Loucy (cell line): ENCODE data around the gene NAGLU.

Experiments
- H2AFZ ChIP-seq: fragments of 200-600 bp; sonication (generic); 2 replicates; pipeline ENCODE4 v1.6.0; 2016; ENCODE audit warnings: antibody characterized with exemption, mild to moderate bottlenecking, low read length, moderate library complexity
- H3F3A ChIP-seq: fragments of 200-600 bp; 2 replicates; pipeline ENCODE4 v1.6.0; 2016; ENCODE audit warnings: antibody characterized with exemption, low read depth, mild to moderate bottlenecking
- H3K27me3 ChIP-seq: fragments of 200-600 bp; sonication (generic); 2 replicates; pipeline ENCODE4 v1.6.1; 2014; ENCODE audit warnings: low read length, mild to moderate bottlenecking; ENCODE audit not compliant: insufficient read depth, poor library complexity, severe bottlenecking
- H3K36me3 ChIP-seq: fragments of 200-600 bp; sonication (generic); 2 replicates; pipeline ENCODE4 v1.6.1; 2016; ENCODE audit warnings: low read length; ENCODE audit not compliant: insufficient read depth
- H3K4me1 ChIP-seq: fragments of 200-600 bp; sonication (generic); 2 replicates; pipeline ENCODE4 v1.5.1; 2014; ENCODE audit warnings: low read length, mild to moderate bottlenecking; ENCODE audit not compliant: insufficient read depth, poor library complexity, severe bottlenecking
- H3K4me2 ChIP-seq: fragments of 200-600 bp; sonication (generic); 2 replicates; pipeline ENCODE4 v1.6.0; 2014; ENCODE audit warnings: antibody characterized with exemption, low read length, low read depth, mild to moderate bottlenecking; ENCODE audit not compliant: poor library complexity, severe bottlenecking
- H3K4me3 ChIP-seq: fragments of 200-600 bp; sonication (generic); 2 replicates; pipeline ENCODE4 v1.5.1; 2014; ENCODE audit warnings: low read length, mild to moderate bottlenecking, mixed read lengths; ENCODE audit not compliant: poor library complexity, severe bottlenecking
- H3K79me2 ChIP-seq: fragments of 200-600 bp; sonication (generic); 2 replicates; pipeline ENCODE4 v1.6.1; 2014; ENCODE audit warnings: low read length; ENCODE audit not compliant: insufficient read depth
- H3K9ac ChIP-seq: fragments of 200-600 bp; sonication (generic); 2 replicates; pipeline ENCODE4 v1.6.0; 2014; ENCODE audit warnings: mild to moderate bottlenecking, low read depth, low read length, moderate library complexity; ENCODE audit not compliant: poor library complexity, severe bottlenecking
- H3K9me2 ChIP-seq: fragments of 200-600 bp; sonication (generic); replicated peaks from 2 replicates; pipeline ENCODE4 v1.6.1; 2016; ENCODE audit warnings: low read depth, low read length, mixed read lengths
- H3K9me3 ChIP-seq: fragments of 200-600 bp; sonication (generic); 2 replicates; pipeline ENCODE4 v1.6.1; 2014; ENCODE audit warnings: mild to moderate bottlenecking, antibody characterized with exemption, low read length, low read depth; ENCODE audit not compliant: insufficient read depth
- H4K20me1 ChIP-seq: fragments of 200-600 bp; sonication (generic); 2 replicates; pipeline ENCODE4 v1.6.0; 2014; ENCODE audit warnings: antibody characterized with exemption, low read length, mild to moderate bottlenecking; ENCODE audit not compliant: insufficient read depth, poor library complexity, severe bottlenecking
- EZH2phosphoT487 ChIP-seq: fragments of 200-600 bp; IDR thresholded peaks from 2 replicates; pipeline ENCODE4 v1.6.1; 2018; ENCODE audit warnings: antibody characterized with exemption, mild to moderate bottlenecking, moderate library complexity, borderline replicate concordance
- TF ChIP-seq, protein P1 (sequence below): fragments of 200-600 bp; sonication (generic); conservative IDR thresholded peaks from 2 replicates; pipeline ENCODE4 v1.5.1; 2014; ENCODE audit warnings: mild to moderate bottlenecking, antibody characterized with exemption, low read length

NAGLU gene

DNA sequence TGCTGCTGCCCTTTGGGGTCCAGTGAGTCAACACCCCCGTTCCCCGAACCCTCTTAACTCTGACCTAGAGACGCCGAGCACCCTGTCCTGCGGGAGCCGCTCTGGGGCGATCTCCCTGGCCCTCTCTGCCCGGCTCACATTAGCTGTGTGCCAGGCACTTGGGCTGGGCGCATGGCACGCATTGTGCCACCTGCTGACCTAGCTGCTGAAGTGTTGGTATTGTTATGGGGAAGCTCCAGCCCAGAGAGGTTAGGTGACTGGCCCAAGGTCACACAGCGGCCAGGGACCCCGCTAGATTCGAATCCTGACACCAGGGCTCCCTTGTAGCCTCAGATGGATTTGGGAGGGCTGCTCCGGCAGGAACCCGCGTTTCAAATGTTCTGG lies 17.8 kb downstream of the NAGLU start:
- H3K9ac ChIP-seq, result peak overlapping the region; percentile 88
- peaks cover 29% of the 10 kb centered on the region for H3K79me2 ChIP-seq
- no peaks in the 10 kb centered on the region for H3K9me3 ChIP-seq
- H3K9me2 ChIP-seq, result no peaks in the 10 kb centered on the region
- H3K4me1 ChIP-seq, result peaks cover 11% of the 10 kb centered on the region
- H3K36me3 ChIP-seq, result no peaks in the 10 kb centered on the region
- TF ChIP-seq, protein P1, sequence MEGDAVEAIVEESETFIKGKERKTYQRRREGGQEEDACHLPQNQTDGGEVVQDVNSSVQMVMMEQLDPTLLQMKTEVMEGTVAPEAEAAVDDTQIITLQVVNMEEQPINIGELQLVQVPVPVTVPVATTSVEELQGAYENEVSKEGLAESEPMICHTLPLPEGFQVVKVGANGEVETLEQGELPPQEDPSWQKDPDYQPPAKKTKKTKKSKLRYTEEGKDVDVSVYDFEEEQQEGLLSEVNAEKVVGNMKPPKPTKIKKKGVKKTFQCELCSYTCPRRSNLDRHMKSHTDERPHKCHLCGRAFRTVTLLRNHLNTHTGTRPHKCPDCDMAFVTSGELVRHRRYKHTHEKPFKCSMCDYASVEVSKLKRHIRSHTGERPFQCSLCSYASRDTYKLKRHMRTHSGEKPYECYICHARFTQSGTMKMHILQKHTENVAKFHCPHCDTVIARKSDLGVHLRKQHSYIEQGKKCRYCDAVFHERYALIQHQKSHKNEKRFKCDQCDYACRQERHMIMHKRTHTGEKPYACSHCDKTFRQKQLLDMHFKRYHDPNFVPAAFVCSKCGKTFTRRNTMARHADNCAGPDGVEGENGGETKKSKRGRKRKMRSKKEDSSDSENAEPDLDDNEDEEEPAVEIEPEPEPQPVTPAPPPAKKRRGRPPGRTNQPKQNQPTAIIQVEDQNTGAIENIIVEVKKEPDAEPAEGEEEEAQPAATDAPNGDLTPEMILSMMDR, result no peak; the same call in 1 of the 2 replicates
- no peak for TF ChIP-seq EZH2phosphoT487
- H3K4me3 ChIP-seq, result peak overlapping the region; percentile 98
- peaks cover 11% of the 10 kb centered on the region for H4K20me1 ChIP-seq
- H3K27me3 ChIP-seq, result no peaks in the 10 kb centered on the region
- H3K4me2 ChIP-seq, result peak overlapping the region; percentile 87
- no peaks in the 10 kb centered on the region for H3F3A ChIP-seq
- H2AFZ ChIP-seq, result peak overlapping the region; percentile 59; the same call in 1 of the 2 replicates

DNA sequence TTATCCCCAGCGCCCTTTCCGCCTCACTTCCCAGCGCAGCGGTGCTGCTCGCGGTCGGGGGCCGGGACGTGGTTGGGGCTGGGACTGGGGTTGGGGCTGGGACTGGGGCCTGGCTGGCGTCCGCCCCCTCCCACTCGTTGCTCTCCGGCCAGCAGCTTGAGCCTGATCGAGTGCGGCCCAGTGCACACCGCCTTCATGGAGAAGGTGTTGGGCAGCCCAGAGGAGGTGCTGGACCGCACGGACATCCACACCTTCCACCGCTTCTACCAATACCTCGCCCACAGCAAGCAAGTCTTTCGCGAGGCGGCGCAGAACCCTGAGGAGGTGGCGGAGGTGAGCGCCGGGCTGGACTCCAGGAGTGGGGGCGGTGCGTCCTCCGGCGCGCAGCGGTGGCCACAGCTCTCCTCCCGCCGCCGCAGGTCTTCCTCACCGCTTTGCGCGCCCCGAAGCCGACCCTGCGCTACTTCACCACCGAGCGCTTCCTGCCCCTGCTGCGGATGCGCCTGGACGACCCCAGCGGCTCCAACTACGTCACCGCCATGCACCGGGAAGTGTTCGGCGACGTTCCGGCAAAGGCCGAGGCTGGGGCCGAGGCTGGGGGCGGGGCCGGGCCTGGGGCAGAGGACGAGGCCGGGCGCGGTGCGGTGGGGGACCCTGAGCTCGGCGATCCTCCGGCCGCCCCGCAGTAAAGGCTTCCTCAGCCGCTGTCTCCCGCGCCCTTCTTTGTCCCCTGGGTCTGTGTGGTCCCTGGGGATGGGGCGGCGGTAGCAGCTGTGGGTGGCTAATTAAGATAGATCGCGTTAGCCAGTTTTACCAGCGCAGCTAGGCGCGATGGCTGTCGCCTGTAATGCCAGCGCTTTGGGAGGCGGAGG lies 18.4 kb downstream of the NAGLU start:
- H3K9me3 ChIP-seq, result no peaks in the 10 kb centered on the region
- H4K20me1 ChIP-seq, result peaks cover 11% of the 10 kb centered on the region
- H3F3A ChIP-seq, result no peaks in the 10 kb centered on the region
- no peaks in the 10 kb centered on the region for H3K36me3 ChIP-seq
- peaks cover 29% of the 10 kb centered on the region for H3K79me2 ChIP-seq
- peak overlapping the region; percentile 87 for H3K4me2 ChIP-seq
- no peaks in the 10 kb centered on the region for H3K9me2 ChIP-seq
- peak overlapping the region; percentile 89 for H2AFZ ChIP-seq
- H3K9ac ChIP-seq, result peak overlapping the region; percentile 88
- H3K27me3 ChIP-seq, result no peaks in the 10 kb centered on the region
- TF ChIP-seq, protein P1, result no peak
- TF ChIP-seq EZH2phosphoT487, result no peak
- H3K4me1 ChIP-seq, result peaks cover 11% of the 10 kb centered on the region
- H3K4me3 ChIP-seq, result peak overlapping the region; percentile 98

DNA sequence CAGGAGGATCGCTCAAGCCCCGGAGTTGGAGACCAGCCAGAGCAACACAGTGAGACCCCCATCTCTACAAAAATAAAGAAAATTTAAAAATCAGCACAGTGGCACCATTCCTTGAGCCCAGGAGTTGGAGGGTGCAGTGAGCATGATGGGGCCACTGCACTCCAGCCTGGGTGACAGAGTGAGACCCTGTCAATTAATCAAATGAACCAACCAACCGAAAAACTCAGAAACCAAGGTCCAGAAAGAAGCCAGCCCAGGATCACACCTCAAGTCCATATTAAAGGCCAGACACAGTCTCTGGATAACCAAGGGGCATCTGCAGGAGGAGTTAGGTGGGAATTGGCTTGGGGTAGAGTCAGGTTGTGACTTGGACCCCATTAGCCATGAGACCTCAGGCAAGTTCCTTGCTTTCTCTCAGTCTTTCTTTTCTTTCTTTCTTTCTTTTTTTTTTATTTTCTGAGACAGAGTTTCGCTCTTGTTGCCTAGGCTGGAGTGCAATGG lies 19.1 kb downstream of the NAGLU start:
- Histone ChIP-seq H3K9me2 (no peaks in the 10 kb centered on the region), H3K9me3 (no peaks in the 10 kb centered on the region), H3K9ac (peak overlapping the region; percentile 88), H3K27me3 (no peaks in the 10 kb centered on the region), H4K20me1 (peaks cover 11% of the 10 kb centered on the region), H3F3A (no peaks in the 10 kb centered on the region), H2AFZ (peak overlapping the region; percentile 89), H3K4me1 (peaks cover 11% of the 10 kb centered on the region), H3K79me2 (peaks cover 29% of the 10 kb centered on the region), H3K4me3 (peak overlapping the region; percentile 98), H3K4me2 (peak overlapping the region; percentile 87), H3K36me3 (no peaks in the 10 kb centered on the region)
- no peak for TF ChIP-seq EZH2phosphoT487
- TF ChIP-seq, protein P1, result no peak
